HG03460 (cell line): Measurements from ENCODE around the gene CASD1.

Source experiments
- ATAC-seq: cut with Tn5 transposase; IDR thresholded peaks from one replicate; pipeline ENCODE4 v1.9.1; 2021; ENCODE audit not compliant: unreplicated experiment

The CASD1 gene

GRCh38 chr7:94512735-94513564 is 3.3 kb downstream of the CASD1 start:
- ATAC-seq = no peak

DNA sequence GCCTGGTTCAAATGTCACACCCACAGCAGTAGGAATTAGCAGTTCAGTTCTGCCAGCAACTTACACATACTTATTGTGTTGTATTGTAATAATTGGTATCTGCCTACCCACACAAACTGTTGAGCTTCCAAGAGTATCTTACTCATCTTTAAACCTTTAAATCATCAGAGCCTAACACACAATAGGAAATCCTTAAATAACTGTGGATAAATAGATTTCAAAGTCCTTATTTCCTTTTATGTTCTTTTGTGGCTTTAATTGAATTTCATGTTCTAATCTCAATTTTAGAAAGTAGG is 3.9 kb downstream of the CASD1 start:
- no peak for ATAC-seq

GRCh38 chr7:94514140-94514889 is 4.7 kb downstream of the CASD1 start:
- ATAC-seq = no peak

DNA sequence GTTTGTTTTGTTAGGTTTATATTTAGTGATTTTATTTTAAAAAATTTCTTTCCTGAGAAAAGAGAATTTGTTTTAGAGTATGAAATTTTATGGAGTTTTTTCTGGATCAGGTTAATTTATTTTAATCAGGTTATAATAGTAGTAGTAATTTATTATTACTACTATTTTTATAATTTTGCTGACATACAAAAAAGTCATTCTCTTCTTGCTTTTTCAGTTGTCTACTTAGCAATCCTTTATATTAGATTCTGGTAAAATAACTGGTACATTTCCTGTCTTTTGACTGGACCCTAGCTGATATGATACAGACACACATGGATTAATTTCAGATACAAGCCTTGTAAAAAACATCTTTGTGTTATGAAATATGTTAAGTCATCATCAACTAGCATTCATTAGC is 5.3 kb downstream of the CASD1 start:
- no peak for ATAC-seq

GRCh38 chr7:94525923-94526322 is 16.3 kb downstream of the CASD1 start:
- no peak for ATAC-seq

- ATAC-seq = no peak
Observed at GRCh38 chr7:94529516-94529915, 19.9 kb downstream of the CASD1 start.

DNA sequence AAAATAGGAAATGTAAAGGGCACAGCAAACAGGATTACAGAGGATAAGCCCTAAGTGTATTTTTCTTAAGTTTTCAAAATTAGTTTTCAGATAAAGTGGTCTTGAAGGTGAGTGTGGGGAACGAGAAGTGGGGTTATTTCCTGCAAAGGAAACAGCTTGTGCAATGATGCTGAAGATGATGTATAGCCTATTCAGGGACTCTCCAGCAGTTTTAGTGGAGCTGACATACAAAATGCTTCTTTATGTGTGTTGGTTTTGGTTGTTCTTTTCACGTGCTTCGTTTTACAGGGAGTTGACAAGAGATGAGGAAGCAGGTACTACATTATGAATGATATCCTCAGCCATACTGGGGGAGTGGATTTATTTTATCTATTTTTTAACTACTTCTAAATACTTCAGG is 20.5 kb downstream of the CASD1 start:
- ATAC-seq = no peak

DNA sequence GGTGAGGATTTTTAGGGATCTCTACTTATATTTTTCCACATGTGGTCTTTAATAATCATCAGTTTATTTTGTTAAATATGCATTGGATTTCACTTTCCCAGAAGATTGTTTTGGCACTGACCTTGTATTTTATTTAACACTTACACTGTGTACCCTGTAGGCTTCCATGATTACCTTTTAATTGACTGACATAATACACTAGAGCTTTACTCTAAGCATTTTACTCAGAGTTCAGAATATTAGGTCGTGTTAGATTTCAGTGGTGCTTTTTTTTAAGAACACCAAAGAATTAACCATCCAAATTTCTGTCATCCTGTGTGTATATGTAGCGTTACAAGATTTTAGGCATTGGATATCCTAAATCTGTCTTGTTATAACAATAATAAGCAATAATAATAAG is 23.1 kb downstream of the CASD1 start:
- ATAC-seq = no peak

DNA sequence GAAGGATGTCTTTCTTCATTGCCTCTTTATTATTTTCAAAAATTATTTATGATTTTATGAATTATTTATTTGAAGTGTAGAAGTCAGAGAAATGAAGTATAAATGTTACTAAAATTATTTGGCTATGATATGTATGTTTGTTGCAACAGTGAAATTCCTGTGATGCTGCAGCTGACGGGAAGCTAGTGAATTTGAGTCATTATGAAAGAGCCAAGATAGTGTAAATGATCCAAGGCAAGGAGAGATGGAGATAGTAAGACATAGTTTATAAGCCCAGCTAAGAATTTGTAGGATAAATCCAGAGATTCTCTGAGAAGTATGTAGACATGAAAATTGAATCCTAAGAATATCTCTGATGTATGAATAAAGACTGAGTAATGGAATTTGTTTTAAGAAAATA is 30.8 kb downstream of the CASD1 start:
- ATAC-seq = no peak

- ATAC-seq = no peak
Observed at GRCh38 chr7:94547126-94547525, 37.5 kb downstream of the CASD1 start.

- peak; percentile 65 for ATAC-seq
Observed at GRCh38 chr7:94556028-94556427, 46.4 kb downstream of the CASD1 start.

GRCh38 chr7:94557215-94557614 is 47.6 kb downstream of the CASD1 start:
- no peak for ATAC-seq

- no peak for ATAC-seq
Observed at GRCh38 chr7:94559972-94560371, 50.4 kb downstream of the CASD1 start.

DNA sequence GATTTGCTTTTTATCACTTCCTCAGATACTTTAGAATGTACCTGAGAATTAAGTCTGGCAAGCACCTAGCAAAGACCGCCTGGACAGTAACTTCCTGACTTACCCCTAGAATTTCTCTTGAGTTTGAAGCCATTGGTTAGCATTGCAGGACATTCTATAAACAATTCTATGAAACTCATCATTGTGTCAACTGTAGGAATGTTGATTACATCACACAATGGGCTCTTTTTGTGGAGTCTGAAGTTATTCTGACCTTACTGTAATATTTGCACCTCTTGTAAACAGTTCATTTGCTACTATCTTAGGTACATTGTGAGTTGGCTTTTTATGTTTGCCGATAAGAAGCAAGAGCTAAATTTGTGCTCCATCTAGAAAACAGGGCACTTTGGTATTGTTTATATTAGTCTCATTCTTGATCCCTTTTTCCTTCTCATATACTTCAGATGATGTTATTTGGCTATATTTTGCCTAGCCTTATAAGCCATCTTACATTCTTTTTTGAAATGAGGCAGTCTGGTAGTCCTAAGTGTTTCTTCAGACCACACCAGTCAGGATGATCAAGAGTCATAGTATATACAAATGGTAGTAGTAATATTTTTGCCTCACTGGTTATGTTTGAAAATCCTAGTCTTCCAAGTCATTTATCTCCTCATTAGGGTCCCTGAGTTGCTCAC is 52.4 kb downstream of the CASD1 start:
- ATAC-seq = no peak

DNA sequence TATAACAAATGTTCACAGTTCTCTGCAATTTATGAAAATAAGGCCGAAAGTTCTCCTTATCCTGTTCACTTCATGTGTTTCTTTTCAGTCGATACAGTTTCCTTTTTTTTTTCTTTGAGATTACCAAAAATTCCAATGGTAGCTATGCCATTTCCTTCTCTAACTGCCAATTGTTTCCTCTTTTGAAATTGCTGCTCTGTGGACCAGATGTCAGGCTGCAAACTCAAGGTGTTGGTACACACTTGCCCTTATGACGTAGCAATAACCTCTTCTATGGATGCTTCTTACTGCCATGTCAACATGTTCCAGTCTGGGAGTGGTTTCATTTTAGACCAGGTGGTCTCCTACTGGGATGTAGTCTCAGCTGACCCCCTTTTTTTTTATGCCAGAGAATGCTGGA is 52.9 kb downstream of the CASD1 start:
- ATAC-seq = no peak

- no peak for ATAC-seq
Observed at GRCh38 chr7:94565247-94565894, 55.8 kb downstream of the CASD1 start.

DNA sequence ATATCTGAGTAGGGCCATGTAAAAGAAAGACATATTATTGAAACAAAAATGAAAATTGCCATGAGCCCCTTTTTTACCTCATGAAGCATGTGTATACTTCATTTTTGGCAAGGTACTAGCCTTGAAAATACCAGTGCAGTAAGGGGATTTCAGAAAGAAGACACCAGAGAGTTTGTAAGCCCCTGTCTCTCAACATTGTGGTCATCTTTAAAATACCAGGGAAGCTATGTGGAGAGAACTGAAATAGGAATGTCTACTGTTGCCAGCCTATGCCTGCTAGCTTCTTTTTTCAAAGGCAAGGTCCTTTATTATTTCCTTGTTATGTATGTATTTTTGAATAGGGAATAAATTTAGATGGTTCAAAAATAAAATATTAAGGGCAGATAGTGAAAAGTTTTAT is 57.8 kb downstream of the CASD1 start:
- ATAC-seq = no peak

GRCh38 chr7:94571816-94572215 is 62.2 kb downstream of the CASD1 start:
- no peak for ATAC-seq

GRCh38 chr7:94575646-94576045 is 66.0 kb downstream of the CASD1 start:
- no peak for ATAC-seq

GRCh38 chr7:94576316-94576715 is 66.7 kb downstream of the CASD1 start:
- no peak for ATAC-seq

- no peak for ATAC-seq
Observed at GRCh38 chr7:94577357-94577756, 67.7 kb downstream of the CASD1 start.

DNA sequence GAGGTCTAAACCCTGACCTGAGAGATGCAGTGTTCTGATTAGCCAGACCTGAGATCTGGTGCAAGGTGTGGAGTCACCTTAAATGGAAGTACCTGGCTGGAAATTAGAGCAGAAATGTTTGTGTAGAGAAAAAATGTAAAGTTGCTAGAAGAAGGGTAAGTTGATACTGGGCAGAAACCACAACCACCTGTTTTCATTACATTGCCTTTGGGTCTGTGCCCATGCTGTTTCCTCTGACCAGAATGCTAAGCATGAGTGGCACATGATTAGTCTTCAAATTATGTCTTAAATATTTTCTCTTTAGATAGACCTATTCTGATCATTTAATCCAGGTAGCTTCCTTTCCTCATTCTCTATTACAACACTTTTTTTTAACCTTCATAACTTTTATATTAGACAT is 69.0 kb downstream of the CASD1 start:
- no peak for ATAC-seq
